Mesodermal cell (in vitro differentiated cells): ENCODE measurements around the gene PPP4R2.

Experiments used
- H3K27ac ChIP-seq: 2 replicates; pipeline ENCODE4 v1.7.0; 2013; ENCODE audit warnings: mild to moderate bottlenecking, low read depth, low read length, moderate library complexity; ENCODE audit not compliant: severe bottlenecking
- H3K36me3 ChIP-seq: 2 replicates; pipeline ENCODE4 v1.7.1; 2013; ENCODE audit warnings: mild to moderate bottlenecking, low read length, moderate library complexity; ENCODE audit not compliant: control insufficient read depth, insufficient read depth
- H3K4me1 ChIP-seq: one replicate; pipeline ENCODE4 v1.7.1; 2013; ENCODE audit warnings: mild to moderate bottlenecking, low read length; ENCODE audit not compliant: insufficient read depth, control insufficient read depth, poor library complexity, severe bottlenecking
- H3K4me3 ChIP-seq: 2 replicates; pipeline ENCODE4 v1.7.0; 2013; ENCODE audit warnings: low read length, control low read depth, mild to moderate bottlenecking; ENCODE audit not compliant: insufficient read depth, poor library complexity, severe bottlenecking; ENCODE audit errors: extremely low read depth
- H3K9me3 ChIP-seq: 2 replicates; pipeline ENCODE4 v1.7.1; 2013; ENCODE audit warnings: mild to moderate bottlenecking, low read length, moderate library complexity; ENCODE audit not compliant: control insufficient read depth
- WGBS, 2 experiments: methylation state at CpG; one replicate each; pipeline ENCODE4 v1.1.5; 2013; ENCODE audit warnings: missing lambda C conversion rate in 2 of 2; ENCODE audit not compliant: insufficient coverage in 2 of 2; 5-methylcytosine and 5-hydroxymethylcytosine counted together

The PPP4R2 gene

DNA sequence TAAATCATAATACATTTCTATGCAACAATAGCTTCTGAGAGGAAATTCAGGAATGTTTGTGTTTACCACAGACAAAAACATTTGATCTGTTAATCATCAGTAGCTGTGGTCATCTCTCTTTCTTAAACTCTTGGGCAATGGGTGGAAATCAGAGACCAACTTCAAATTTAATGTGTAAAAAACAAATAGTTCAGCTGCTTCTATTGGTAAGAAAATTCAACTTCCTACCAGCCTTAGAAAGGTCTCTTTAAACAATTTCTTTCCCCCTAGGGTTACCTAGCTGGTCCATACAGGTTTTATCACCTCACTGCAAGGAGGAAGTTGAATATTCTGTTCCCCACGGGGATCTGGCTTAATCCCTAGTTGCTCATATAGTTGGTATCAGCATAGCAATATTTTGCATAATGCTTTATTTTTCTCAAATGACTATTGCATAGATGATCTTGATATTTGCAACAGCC is 20.3 kb upstream of the PPP4R2 start:
- no CpG with 5 or more reads among the region's 1 CpG for WGBS, 2 experiments
- peaks cover 4% of the 10 kb centered on the region for H3K4me1 ChIP-seq
- no peak overlapping the region for H3K4me3 ChIP-seq
- peaks cover 7% of the 10 kb centered on the region for H3K36me3 ChIP-seq
- H3K9me3 ChIP-seq: no peaks in the 10 kb centered on the region
- no peak overlapping the region for H3K27ac ChIP-seq

DNA sequence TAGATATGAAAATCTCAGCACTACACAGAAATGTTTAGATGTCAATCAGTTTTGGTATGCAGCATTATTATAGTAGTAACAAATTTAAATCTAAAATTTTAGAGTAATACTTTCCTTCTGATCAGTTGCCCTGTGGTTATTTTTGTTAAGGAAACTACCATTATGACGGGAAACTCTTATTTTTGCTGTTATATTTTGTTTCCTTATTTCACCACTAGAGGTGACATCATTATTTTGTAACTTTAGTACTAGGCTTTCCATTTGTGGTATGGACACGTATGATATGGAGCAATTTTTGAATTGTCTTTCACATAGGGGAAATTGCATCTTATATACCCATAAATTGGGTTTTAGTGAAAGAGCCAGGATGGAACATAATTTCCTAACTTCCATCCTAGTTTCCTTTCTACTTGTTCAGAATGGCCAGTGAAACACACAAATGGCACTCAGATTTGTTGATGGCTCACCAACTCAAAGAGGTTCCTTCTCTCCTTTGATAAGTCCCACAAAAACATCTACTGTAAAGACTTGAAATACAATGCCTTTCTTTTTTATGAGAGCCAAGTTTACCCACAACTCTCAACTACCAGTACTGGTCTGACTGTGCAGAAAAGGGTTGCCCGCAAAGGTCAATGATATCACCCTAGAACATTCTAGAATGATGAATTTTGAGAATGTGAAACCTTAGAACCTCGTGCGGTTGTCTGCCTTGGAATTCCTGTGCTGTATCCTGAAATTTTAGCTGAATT is 19.4 kb upstream of the PPP4R2 start:
- WGBS, 2 experiments: 100% methylated on average over 2 of the region's 5 CpGs; no CpG with 5 or more reads in 1 of the 2 experiments
- H3K36me3 ChIP-seq: peaks cover 7% of the 10 kb centered on the region
- no peaks in the 10 kb centered on the region for H3K9me3 ChIP-seq
- no peak overlapping the region for H3K27ac ChIP-seq
- peaks cover 4% of the 10 kb centered on the region for H3K4me1 ChIP-seq
- H3K4me3 ChIP-seq: no peak overlapping the region

DNA sequence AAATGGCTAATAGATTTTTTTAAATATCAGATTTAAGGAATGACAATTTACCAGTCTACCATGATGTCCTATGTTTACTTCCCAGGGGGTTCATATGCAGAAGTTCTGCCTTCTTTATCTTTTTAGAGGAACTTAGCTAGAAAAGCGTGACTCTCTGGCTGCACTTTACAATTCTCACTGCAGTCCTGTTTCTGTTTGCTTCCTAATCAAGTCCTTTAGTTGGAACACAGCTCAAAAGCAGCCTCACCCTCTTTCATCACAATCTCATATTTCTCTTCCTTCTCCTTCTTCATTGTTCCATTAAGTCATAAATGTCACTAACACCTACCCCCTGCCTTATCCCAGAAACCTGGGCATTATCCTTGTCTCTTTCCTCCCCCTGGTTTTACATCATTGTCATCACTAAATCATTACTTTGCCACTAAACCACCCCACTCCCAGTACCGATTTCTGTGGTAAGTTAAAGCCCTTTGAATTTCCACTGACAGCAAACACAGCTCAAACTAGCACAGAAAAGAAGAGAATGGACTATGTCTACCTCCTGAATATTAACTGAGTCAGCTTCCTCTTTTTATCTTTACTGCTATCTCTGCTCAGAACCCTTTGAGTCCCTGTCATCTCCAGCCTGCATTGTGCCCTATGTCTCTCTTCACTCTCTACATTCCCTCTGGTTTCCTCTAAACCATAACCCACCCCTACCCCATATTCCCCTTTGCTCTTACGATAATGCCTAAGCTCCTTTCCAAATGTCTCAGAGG is 13.8 kb upstream of the PPP4R2 start:
- no peaks in the 10 kb centered on the region for H3K4me1 ChIP-seq
- peaks cover 7% of the 10 kb centered on the region for H3K9me3 ChIP-seq
- H3K36me3 ChIP-seq: no peaks in the 10 kb centered on the region
- H3K27ac ChIP-seq: no peak overlapping the region
- H3K4me3 ChIP-seq: no peak overlapping the region
- WGBS, 2 experiments: 94 to 97% methylated on average over 2 to 3 of the region's 3 CpGs

DNA sequence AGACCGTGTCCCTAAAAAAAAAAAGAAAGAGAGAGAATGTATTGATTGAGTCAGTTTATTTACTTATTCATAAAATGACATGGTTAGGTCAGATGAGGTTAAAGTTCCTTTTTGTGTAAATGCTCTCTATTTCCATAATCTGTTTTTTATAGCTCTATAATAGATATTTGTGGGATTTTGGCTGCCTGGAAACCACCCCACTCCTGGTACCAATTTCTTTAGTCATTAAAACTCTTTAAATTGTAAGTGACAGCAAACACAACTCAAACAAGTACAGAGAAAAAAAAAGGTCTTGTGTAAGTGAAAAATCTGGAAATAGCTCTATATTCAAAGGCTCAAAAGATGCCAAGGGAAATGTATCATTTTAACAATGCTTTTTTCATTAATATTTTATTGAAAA is 11.0 kb upstream of the PPP4R2 start:
- WGBS, 2 experiments: no CpG with 5 or more reads among the region's 1 CpG
- Histone ChIP-seq H3K4me1 (no peaks in the 10 kb centered on the region), H3K36me3 (no peaks in the 10 kb centered on the region), H3K27ac (no peak overlapping the region), H3K4me3 (no peak overlapping the region), H3K9me3 (peaks cover 7% of the 10 kb centered on the region)

DNA sequence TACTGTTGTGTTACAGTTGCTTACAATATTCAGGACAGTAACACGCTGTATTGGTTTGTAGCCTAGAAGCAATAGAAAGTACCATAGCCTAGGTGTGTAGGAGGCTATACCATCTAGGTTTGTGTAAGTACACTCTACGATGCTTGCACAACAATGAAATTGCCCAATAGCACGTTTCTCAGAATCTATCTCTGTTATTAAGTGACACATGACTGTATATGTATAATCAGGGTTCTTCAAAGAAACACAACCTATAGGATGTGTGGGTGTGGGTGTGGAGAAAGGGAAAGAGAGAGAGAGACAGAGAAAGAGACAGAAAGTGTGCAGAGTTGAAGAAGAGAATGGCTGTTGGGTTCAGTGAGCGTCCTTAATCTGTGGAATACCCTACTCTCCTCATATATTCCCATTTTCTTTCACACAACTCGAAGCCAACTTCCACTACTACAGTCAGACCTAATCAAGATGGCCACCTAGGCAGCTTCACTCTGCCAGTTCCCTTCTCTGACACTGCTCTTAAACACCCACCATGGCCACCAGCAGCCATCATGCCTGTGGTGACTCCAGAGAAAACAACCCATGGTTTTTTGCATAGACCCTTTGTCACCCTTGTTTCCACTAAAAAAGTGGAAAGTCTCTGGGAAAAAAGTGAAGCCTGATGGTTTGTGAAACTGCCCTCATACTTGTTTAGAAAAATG is 5.8 kb upstream of the PPP4R2 start:
- Histone ChIP-seq H3K4me1 (no peaks in the 10 kb centered on the region), H3K4me3 (no peak overlapping the region), H3K36me3 (no peaks in the 10 kb centered on the region), H3K9me3 (no peaks in the 10 kb centered on the region), H3K27ac (no peak overlapping the region)
- whole genome bisulfite sequencing, 2 experiments: 89 to 96% methylated on average over 1 to 2 of the region's 5 CpGs

DNA sequence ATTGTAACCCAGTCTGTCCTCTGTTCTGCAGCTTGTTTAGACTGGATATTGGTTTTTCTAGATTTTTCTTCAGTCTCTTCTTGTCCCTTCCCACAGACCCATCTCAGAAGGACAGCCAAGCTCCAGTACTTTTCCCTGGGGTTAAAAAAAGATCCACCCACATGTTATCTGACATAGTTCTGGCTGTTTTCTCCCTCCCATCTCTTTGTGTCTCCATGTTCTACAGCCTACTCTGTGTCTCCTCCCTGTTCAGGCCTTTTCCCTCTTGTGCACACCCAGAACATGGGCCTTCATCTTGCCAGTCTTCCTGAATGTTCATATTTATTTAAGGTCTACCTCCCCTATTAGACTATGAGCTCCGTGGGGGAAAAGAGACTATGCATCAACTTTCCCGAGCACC is 5.1 kb upstream of the PPP4R2 start:
- H3K9me3 ChIP-seq: no peaks in the 10 kb centered on the region
- no peaks in the 10 kb centered on the region for H3K4me1 ChIP-seq
- no peak overlapping the region for H3K4me3 ChIP-seq
- H3K36me3 ChIP-seq: no peaks in the 10 kb centered on the region
- H3K27ac ChIP-seq: no peak overlapping the region
- 93 to 100% methylated on average over 2 of the region's 2 CpGs for WGBS, 2 experiments

DNA sequence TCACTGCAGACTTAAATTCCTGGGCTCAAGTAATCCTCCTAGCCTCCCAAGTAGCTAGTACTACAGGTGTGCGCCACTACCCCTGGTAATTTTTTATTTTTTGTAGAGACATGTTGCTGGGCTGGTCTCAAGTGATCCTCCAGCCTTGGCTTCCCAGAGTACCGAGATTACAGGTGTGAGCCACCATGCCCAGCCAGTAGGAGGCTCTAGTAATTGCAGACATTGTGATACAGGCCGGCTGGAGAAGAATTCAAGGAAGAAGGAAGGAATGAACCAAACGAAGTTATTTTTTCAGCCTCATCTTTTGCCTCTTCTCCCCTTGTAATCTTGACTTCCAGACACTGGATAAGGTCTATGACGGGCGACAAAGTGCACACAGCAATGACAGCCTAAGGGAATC is 3.2 kb upstream of the PPP4R2 start:
- Histone ChIP-seq H3K4me1 (no peaks in the 10 kb centered on the region), H3K9me3 (no peaks in the 10 kb centered on the region), H3K4me3 (no peak overlapping the region), H3K27ac (no peak overlapping the region), H3K36me3 (no peaks in the 10 kb centered on the region)
- 81 to 98% methylated on average over 5 to 6 of the region's 6 CpGs for WGBS, 2 experiments

DNA sequence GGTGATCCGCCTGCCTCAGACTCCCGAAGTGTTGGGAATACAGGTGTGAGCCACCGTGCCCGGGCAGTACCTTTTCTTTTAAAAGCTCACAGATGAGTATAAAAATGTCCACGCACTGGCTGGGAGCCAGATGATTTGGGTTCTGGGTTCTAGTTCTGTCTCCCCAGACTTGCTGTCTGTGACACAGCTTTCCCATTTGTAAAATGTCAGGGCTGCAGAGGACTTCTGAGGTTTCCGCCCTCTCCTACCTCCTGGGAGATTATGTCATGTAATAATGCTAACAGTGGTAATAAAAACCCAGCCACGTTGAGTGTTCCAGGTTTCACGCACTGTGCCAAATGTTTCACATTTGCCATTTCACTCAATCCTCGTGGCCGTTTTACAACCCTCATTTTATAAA is 1.3 kb upstream of the PPP4R2 start:
- Histone ChIP-seq H3K4me1 (peaks cover under 1% of the 10 kb centered on the region), H3K4me3 (no peak overlapping the region), H3K36me3 (peaks cover 19% of the 10 kb centered on the region), H3K27ac (no peak overlapping the region), H3K9me3 (no peaks in the 10 kb centered on the region)
- 91 to 98% methylated on average over 5 to 6 of the region's 10 CpGs for WGBS, 2 experiments

DNA sequence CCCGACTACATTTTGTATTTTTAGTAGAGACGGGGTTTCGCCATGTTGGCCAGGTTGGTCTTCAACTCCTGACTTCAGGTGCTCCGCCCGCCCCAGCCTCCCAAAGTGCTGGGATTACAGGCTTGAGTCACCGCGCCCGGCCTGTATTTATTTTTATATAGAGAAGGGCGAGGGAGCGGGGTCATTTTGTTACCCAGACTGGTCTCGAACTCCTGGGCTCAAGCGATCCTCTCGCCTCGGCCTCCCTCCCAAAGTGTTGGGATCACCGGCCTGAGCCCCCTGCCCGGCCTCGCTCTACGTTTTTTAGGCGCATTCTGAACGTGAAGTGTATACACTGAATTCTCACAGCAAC is 514 bp upstream of the PPP4R2 start:
- H3K9me3 ChIP-seq: no peaks in the 10 kb centered on the region
- 82 to 84% methylated on average over 15 to 20 of the region's 20 CpGs for WGBS, 2 experiments
- peak overlapping the region; percentile 95 for H3K27ac ChIP-seq
- peak overlapping the region; percentile 75 for H3K4me3 ChIP-seq
- peaks cover 26% of the 10 kb centered on the region for H3K36me3 ChIP-seq
- peaks cover 8% of the 10 kb centered on the region for H3K4me1 ChIP-seq

DNA sequence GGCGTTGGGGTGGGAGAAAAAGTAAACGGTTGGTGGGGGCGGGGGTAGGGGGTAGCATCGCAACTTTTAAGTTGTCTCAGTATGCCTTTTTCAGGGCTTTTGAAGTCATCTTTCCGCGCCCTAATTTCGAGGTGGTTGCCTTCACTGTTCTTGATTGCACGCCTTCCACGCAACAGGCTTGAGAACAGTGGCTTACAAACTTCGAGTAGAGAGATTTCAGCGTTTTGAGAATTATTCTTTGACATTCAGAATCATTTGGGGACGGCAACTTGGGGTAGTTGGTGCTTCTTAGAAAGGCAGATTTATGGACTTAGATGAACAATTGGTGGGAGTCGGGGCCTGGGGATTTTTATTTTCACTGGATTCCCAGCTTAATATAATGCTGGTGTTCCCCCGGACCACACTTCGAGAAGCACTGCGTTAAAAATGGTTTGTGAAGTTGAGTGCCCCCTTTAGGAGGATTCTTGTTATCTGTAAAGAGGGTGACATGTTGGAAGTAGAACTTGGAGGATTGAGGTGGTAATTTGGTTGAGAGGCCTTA is 880 bp downstream of the PPP4R2 start:
- H3K9me3 ChIP-seq: no peaks in the 10 kb centered on the region
- 0 to 1% methylated on average over 7 to 14 of the region's 16 CpGs for WGBS, 2 experiments
- peaks cover 11% of the 10 kb centered on the region for H3K4me1 ChIP-seq
- H3K4me3 ChIP-seq: peak overlapping the region; percentile 75
- H3K27ac ChIP-seq: peak overlapping the region; percentile 95
- peaks cover 39% of the 10 kb centered on the region for H3K36me3 ChIP-seq
